ENCODE data around the gene DUSP8. TPM values are rescaled to one million over a fixed set of nuclear protein-coding genes. Genes with fewer than 3 reads are reported as not detected.

The DUSP8 gene
- total and polyA plus RNA-seq, 9 of the 15 experiments (the other 6 are each of a cell fraction or from before 2014, with no cell fraction given) = 0.14 to 2.0 (median 0.86) TPM; not detected in 2

DNA sequence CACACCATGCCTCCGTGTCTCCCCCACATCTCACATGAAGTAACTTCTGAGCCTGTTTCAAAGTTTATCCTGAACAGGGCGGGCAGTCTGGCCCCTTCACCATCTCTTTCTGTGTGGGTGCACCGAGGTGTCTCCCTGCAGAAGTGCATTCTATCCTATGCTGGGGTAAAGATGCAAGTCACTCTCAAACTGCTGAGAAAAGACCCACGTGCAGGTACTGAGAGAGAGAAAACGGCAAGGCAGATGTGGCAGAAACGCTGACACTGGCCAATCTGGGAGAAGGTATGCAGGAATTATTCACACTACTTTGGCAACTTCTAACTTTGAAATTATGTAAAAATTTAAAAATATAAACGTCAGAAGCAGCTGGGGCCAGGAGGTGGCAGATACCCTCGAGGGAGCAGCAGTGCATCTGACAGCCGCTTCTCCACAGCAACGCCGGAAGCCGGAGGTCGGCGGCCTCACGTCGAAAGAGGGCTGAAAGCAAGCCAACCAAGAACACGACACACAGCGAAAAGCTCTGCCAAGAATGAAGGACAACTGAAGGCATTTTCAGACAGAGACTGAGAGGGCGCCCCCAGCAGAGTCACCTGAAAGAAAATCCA, 51.3 kb downstream of the DUSP8 start (continued):
- TF ChIP-seq, protein P1, sequence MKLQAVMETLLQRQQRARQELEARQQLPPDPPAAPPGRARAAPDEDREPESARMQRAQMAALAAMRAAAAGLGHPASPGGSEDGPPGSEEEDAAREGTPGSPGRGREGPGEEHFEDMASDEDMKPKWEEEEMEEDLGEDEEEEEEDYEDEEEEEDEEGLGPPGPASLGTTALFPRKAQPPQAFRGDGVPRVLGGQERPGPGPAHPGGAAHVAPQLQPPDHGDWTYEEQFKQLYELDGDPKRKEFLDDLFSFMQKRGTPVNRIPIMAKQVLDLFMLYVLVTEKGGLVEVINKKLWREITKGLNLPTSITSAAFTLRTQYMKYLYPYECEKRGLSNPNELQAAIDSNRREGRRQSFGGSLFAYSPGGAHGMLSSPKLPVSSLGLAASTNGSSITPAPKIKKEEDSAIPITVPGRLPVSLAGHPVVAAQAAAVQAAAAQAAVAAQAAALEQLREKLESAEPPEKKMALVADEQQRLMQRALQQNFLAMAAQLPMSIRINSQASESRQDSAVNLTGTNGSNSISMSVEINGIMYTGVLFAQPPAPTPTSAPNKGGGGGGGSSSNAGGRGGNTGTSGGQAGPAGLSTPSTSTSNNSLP (IDR thresholded peaks at IDR 0.05; ENCODE audit: borderline replicate concordance, low read depth, low read length) = no peak

- H4K20me1 ChIP-seq (replicated peaks; ENCODE audit: control insufficient read depth, insufficient read depth, low read length) = peaks cover 62% of the 10 kb centered on the region
- no peak overlapping the region for H3K4me3 ChIP-seq
- peak overlapping the region; percentile 59 for H3K4me2 ChIP-seq (ENCODE audit: insufficient read depth, low read length)
- H3K36me3 ChIP-seq (ENCODE audit: control insufficient read depth, insufficient read depth, low read length) = no peaks in the 10 kb centered on the region
- in situ Hi-C loops (cut with MboI) = no loop called here
- peaks cover 4% of the 10 kb centered on the region for H3K9me1 ChIP-seq (ENCODE audit: control insufficient read depth, insufficient read depth, low read length)
- DNase-seq (ENCODE audit: extremely low read depth in 1 of 4, low spot score in 3 of 4) (peak in 1 of 4 experiments; percentile 57), FAIRE-seq (no peak), ATAC-seq (peak; percentile 82)
- TF ChIP-seq BCL6 (CRISPR knock-in tag; IDR thresholded peaks at IDR 0.05) (no peak), SETDB1 (IDR thresholded peaks at IDR 0.05; ENCODE audit: low read length) (no peak), HLTF (IDR thresholded peaks at IDR 0.05) (no peak), KLF16 (IDR thresholded peaks at IDR 0.05) (peak; percentile 26; the same call in 1 of the 2 replicates), OTX1 (CRISPR knock-in tag; IDR thresholded peaks at IDR 0.05) (no peak), HDAC1 (IDR thresholded peaks at IDR 0.05) (0 out of 4 replicates have a peak, but pooled peaks of 1 of the 2 experiments have one; percentile 23), RCOR1 (IDR thresholded peaks at IDR 0.05; ENCODE audit: borderline replicate concordance in 1 of 2, low read depth in 2 of 2, low read length in 2 of 2) (peak in 1 of 2 experiments; percentile 47; a peak in 1 of 4 replicates), ZNF77 (CRISPR knock-in tag; IDR thresholded peaks at IDR 0.05) (no peak)
- ChIA-PET POLR2A (no interaction called here), CTCF (ENCODE audit: low intra/inter-chr PET ratio) (no interaction called here)
- H3K4me1 ChIP-seq (replicated peaks in 1 of 2; ENCODE audit: control insufficient read depth in 2 of 2, insufficient read depth in 2 of 2, low read length in 2 of 2) = peaks cover 17 to 57% of the 10 kb centered on the region in 2 experiments
- H3K9ac ChIP-seq (ENCODE audit: insufficient read depth in 1 of 2, low read depth in 2 of 2, low read length in 2 of 2) = peak overlapping the region in 1 of 2 experiments; percentile 41; a peak in 2 of 4 replicates
- no peaks in the 10 kb centered on the region for H3K27me3 ChIP-seq (ENCODE audit: control insufficient read depth in 2 of 2, insufficient read depth in 2 of 2, low read length in 2 of 2)
- no TSS peak for BruUV-seq (replicated peaks)
- H2AFZ ChIP-seq (ENCODE audit: low read depth, low read length) = no peak overlapping the region
- no peak overlapping the region for H3K27ac ChIP-seq (ENCODE audit: extremely low read depth, low read depth, low read length)
- intact Hi-C loops (cut with micrococcal nuclease) = no loop called here
- 19% methylated on average over 13 of the region's 13 CpGs for WGBS (ENCODE audit: insufficient coverage, low coverage, missing lambda C conversion rate)
- peaks cover 23% of the 10 kb centered on the region for H3K79me2 ChIP-seq (ENCODE audit: control insufficient read depth, insufficient read depth, low read length)
- no peaks in the 10 kb centered on the region for H3K9me3 ChIP-seq (replicated peaks; ENCODE audit: control insufficient read depth, insufficient read depth, low read depth, low read length)
These were observed 51.8 kb downstream of the DUSP8 start for GRCh38 chr11:1520209-1520662.
